HepG2 (cell line): ENCODE results near the gene OTUD4. TPM values are rescaled to one million over a fixed set of nuclear protein-coding genes. Genes with fewer than 3 reads are reported as not detected.

ENCODE experiments used
- ATF7 ChIP-seq, 2 experiments: fragments of 450-650 bp in 1 of 2; sonication (generic) in 1 of 2; formaldehyde crosslinking in 1 of 2; IDR thresholded peaks; 2 replicates each; pipeline versions ENCODE4 v1.4.0 to v1.6.1; 2016 to 2020; ENCODE audit warnings: antibody characterized with exemption in 1 of 2, mild to moderate bottlenecking in 1 of 2, missing genetic modification reagents in 1 of 2
- GPN1 ChIP-seq: sonication (generic); formaldehyde crosslinking; IDR thresholded peaks from 2 replicates; pipeline ENCODE4 v1.5.1; 2020; ENCODE audit warnings: missing genetic modification reagents, borderline replicate concordance
- SP4 ChIP-seq: sonication (generic); formaldehyde crosslinking; IDR thresholded peaks from 2 replicates; pipeline ENCODE4 v1.8.1; 2023; ENCODE audit warnings: mild to moderate bottlenecking, missing genetic modification reagents
- polyA plus RNA-seq, 8 experiments: library from polyadenylated mRNA; depleted of rRNA in 3 of 8; stranded (reverse) in 7 of 8; unstranded in 1 of 8; fragments of >200 nt; fragmentation: Illumina TruSeq in 4 of 8; extraction: Trizol in 4 of 8; gene quantifications; 2 replicates each; pipeline versions ENCODE4 v1.2.1 to v1.2.3, GENCODE V29; 2011 to 2016; ENCODE audit warnings: low read depth in 4 of 8, missing spikeins in 1 of 8, mixed read lengths in 1 of 8; ENCODE audit not compliant: insufficient read depth in 1 of 8
- total RNA-seq, 5 experiments: library from RNA; depleted of rRNA; stranded (reverse); fragments of >200 nt; fragmentation: Illumina TruSeq; extraction: Trizol; gene quantifications; 2 replicates each; pipeline ENCODE4 v1.2.3, GENCODE V29; 2016; ENCODE audit warnings: low read depth in 1 of 5
- TF ChIP-seq, protein P1 (sequence below): sonication (generic); formaldehyde crosslinking; IDR thresholded peaks from 2 replicates; pipeline ENCODE4 v1.4.0; 2020; ENCODE audit warnings: mild to moderate bottlenecking, missing genetic modification reagents
- TF ChIP-seq, protein P2 (sequence below): sonication (generic); formaldehyde crosslinking; IDR thresholded peaks from 2 replicates; pipeline ENCODE4 v1.4.0; 2020; ENCODE audit warnings: missing genetic modification reagents
- TF ChIP-seq, protein P3 (sequence below): sonication (generic); formaldehyde crosslinking; IDR thresholded peaks from 2 replicates; pipeline ENCODE4 v1.8.1; 2022; ENCODE audit warnings: low read depth, mild to moderate bottlenecking, missing genetic modification reagents

Gene OTUD4
- total and polyA plus RNA-seq, 2 of the 13 experiments (the other 11 are each of a cell fraction or from before 2014, with no cell fraction given): 16.1 to 18.0 TPM

DNA sequence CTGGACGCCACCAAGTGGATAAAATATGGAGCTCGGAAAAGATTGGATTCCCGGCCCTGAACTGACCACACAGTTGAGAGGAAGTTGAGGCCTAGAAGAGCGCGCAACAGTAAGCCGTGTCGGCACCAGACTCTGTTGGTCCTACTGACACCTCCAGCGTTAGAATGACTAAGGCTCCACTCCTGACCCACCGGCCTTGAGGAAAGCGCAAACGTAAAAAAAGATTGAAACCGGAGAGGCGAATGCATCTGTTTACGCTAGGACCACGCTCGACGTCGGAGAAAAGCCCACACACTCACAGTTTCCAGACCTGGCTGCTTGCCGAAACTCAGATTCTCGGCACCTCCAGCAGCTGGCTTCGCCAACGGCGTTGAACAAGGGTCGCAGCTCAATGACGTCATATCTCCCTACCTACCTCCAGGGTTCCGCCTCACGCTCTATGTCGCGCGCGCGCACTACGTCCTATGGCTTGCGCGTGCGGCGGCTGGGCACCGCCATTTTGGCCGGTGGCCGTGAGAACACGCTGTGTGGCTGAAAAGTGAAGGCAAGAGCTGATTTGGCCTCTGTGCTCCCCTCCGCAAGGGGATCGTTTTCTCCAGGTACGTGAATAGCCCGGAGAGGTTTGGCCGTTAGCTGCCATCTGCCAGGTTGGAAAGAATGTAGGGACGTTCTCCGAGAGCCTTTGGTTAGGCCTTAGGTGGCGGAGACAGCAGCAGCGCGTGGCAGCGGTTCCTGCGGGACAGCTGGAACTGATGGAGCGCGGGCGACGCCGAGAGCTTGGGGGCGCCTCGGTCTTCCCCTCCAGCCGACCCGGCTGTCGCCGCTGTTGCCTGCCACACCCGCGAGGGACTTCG is 82.3 kb downstream of the OTUD4 start, which contains the start of the genes ABCE1 and ANAPC10 (continued):
- TF ChIP-seq, protein P1, sequence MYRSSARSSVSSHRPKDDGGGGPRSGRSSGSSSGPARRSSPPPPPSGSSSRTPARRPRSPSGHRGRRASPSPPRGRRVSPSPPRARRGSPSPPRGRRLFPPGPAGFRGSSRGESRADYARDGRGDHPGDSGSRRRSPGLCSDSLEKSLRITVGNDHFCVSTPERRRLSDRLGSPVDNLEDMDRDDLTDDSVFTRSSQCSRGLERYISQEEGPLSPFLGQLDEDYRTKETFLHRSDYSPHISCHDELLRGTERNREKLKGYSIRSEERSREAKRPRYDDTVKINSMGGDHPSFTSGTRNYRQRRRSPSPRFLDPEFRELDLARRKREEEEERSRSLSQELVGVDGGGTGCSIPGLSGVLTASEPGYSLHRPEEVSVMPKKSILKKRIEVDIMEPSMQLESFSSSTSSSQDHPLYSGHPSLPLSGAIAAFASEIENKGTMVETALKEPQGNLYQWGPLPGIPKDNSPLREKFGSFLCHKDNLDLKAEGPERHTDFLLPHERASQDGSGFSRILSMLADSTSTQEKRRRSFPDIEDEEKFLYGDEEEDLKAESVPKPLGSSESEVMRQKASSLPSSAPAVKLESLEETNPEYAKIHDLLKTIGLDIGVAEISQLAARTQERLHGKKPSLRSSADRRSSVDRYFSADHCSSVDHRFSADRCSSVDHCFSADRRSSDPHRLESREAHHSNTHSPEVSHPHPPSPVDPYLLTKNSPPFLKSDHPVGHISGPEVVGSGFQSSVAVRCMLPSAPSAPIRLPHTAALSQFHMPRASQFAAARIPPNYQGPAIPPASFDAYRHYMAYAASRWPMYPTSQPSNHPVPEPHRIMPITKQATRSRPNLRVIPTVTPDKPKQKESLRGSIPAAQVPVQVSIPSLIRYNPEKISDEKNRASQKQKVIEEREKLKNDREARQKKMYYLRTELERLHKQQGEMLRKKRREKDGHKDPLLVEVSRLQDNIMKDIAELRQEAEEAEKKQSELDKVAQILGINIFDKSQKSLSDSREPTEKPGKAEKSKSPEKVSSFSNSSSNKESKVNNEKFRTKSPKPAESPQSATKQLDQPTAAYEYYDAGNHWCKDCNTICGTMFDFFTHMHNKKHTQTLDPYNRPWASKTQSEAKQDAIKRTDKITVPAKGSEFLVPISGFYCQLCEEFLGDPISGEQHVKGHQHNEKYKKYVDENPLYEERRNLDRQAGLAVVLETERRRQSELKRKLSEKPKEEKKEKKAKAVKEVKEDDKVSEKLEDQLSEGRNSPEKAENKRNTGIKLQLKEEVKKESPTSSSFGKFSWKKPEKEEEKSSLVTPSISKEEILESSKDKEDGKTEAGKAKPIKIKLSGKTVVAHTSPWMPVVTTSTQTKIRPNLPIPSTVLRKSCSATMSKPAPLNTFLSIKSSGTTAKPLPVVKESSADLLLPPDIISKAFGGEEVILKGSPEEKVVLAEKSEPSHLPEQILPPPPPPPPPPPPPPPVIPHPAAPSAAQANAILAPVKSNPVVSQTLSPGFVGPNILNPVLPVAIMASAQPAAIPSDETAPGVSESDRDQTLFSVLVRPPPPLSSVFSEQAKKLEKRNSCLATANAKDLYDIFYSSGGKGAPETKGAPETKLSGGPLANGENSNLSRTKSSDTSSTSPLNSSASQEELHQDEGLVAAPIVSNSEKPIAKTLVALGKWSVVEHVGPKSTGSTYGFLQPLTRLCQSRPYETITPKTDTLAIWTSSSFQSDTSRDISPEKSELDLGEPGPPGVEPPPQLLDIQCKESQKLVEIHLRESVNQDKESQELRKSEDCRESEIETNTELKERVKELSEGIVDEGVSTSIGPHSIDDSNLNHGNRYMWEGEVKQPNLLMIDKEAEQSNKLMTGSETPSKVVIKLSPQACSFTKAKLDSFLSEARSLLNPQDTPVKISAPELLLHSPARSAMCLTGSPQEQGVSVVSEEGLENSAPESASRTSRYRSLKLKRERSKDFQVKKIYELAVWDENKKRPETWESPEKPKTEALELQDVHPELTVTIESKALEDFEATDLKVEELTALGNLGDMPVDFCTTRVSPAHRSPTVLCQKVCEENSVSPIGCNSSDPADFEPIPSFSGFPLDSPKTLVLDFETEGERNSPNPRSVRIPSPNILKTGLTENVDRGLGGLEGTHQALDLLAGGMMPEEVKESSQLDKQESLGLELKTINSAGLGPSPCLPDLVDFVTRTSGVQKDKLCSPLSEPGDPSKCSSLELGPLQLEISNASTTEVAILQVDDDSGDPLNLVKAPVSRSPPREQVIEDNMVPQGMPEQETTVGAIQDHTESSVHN (CRISPR knock-in tag): no peak
- TF ChIP-seq, protein P2, sequence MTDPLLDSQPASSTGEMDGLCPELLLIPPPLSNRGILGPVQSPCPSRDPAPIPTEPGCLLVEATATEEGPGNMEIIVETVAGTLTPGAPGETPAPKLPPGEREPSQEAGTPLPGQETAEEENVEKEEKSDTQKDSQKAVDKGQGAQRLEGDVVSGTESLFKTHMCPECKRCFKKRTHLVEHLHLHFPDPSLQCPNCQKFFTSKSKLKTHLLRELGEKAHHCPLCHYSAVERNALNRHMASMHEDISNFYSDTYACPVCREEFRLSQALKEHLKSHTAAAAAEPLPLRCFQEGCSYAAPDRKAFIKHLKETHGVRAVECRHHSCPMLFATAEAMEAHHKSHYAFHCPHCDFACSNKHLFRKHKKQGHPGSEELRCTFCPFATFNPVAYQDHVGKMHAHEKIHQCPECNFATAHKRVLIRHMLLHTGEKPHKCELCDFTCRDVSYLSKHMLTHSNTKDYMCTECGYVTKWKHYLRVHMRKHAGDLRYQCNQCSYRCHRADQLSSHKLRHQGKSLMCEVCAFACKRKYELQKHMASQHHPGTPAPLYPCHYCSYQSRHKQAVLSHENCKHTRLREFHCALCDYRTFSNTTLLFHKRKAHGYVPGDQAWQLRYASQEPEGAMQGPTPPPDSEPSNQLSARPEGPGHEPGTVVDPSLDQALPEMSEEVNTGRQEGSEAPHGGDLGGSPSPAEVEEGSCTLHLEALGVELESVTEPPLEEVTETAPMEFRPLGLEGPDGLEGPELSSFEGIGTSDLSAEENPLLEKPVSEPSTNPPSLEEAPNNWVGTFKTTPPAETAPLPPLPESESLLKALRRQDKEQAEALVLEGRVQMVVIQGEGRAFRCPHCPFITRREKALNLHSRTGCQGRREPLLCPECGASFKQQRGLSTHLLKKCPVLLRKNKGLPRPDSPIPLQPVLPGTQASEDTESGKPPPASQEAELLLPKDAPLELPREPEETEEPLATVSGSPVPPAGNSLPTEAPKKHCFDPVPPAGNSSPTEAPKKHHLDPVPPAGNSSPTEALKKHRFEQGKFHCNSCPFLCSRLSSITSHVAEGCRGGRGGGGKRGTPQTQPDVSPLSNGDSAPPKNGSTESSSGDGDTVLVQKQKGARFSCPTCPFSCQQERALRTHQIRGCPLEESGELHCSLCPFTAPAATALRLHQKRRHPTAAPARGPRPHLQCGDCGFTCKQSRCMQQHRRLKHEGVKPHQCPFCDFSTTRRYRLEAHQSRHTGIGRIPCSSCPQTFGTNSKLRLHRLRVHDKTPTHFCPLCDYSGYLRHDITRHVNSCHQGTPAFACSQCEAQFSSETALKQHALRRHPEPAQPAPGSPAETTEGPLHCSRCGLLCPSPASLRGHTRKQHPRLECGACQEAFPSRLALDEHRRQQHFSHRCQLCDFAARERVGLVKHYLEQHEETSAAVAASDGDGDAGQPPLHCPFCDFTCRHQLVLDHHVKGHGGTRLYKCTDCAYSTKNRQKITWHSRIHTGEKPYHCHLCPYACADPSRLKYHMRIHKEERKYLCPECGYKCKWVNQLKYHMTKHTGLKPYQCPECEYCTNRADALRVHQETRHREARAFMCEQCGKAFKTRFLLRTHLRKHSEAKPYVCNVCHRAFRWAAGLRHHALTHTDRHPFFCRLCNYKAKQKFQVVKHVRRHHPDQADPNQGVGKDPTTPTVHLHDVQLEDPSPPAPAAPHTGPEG (CRISPR knock-in tag): peak; percentile 24; the same call in 1 of the 2 replicates
- TF ChIP-seq ATF7 (IDR thresholded peaks at IDR 0.05) (peak; percentile 100), ATF7 (CRISPR knock-in tag; IDR thresholded peaks at IDR 0.05) (peak; percentile 98), SP4 (CRISPR knock-in tag) (peak; percentile 67; the same call in 1 of the 2 replicates), GPN1 (CRISPR knock-in tag) (no peak; the same call in 1 of the 2 replicates)
- TF ChIP-seq, protein P3, sequence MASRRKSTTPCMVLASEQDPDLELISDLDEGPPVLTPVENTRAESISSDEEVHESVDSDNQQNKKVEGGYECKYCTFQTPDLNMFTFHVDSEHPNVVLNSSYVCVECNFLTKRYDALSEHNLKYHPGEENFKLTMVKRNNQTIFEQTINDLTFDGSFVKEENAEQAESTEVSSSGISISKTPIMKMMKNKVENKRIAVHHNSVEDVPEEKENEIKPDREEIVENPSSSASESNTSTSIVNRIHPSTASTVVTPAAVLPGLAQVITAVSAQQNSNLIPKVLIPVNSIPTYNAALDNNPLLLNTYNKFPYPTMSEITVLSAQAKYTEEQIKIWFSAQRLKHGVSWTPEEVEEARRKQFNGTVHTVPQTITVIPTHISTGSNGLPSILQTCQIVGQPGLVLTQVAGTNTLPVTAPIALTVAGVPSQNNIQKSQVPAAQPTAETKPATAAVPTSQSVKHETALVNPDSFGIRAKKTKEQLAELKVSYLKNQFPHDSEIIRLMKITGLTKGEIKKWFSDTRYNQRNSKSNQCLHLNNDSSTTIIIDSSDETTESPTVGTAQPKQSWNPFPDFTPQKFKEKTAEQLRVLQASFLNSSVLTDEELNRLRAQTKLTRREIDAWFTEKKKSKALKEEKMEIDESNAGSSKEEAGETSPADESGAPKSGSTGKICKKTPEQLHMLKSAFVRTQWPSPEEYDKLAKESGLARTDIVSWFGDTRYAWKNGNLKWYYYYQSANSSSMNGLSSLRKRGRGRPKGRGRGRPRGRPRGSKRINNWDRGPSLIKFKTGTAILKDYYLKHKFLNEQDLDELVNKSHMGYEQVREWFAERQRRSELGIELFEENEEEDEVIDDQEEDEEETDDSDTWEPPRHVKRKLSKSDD (CRISPR knock-in tag): peak; percentile 98
